ENCODE results near the gene B3GAT1. TPM values are rescaled to one million over a fixed set of nuclear protein-coding genes. Genes with fewer than 3 reads are reported as not detected.

Gene B3GAT1
- total RNA-seq, 1 experiment from 2014 or later: not detected

DNA sequence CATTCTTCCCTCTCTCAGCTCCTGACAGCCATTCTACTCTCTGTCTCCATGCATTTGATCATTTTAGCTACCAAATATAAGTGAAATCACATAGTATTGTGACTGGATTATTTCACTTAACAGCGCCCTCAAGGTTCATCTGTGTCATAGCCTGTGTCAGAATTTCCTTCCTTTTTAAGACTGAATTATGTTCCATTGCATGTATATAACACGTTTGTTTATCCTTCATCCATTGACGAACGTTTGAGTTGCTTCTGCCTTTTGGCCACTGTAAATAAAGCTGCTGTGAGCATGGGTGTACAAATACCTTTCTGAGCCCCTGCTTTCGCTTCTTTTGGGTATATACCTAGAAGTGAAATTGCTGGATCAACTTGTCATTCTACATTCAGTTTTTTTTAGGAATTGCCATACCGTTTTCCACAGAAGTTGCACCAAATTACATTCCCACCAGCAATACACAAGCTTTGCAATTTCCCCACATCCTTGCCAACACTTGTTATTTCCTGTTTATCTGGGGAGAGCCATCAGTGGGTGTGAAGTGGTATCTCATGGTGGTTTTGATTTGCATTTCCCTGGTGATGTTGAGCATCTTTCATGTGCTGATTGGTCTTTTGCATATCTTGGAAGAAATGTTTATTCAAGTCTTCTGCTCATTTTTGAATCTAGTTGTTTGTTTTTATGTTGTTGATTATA is 62.8 kb downstream of the B3GAT1 start:
- intact Hi-C loops (cut with micrococcal nuclease): no loop called here
- no TSS peak for BruUV-seq (replicated peaks)
- Histone ChIP-seq H3K4me1 (ENCODE audit: control insufficient read depth in 1 of 2, insufficient read depth in 2 of 2, low read length in 2 of 2) (no peaks in the 10 kb centered on the region), H4K20me1 (ENCODE audit: insufficient read depth) (no peaks in the 10 kb centered on the region), H3K27ac (ENCODE audit: low read depth, low read length) (no peak overlapping the region), H3K4me2 (ENCODE audit: low read length) (no peak overlapping the region), H3K9me3 (ENCODE audit: control insufficient read depth in 1 of 2, insufficient read depth in 1 of 2, low read depth in 1 of 2, low read length in 2 of 2) (no peaks in the 10 kb centered on the region), H3K27me3 (ENCODE audit: insufficient read depth, low read length) (no peaks in the 10 kb centered on the region), H3K9me2 (ENCODE audit: insufficient read depth) (no peaks in the 10 kb centered on the region), H2AFZ (ENCODE audit: low read depth, low read length, poor library complexity, severe bottlenecking) (no peak overlapping the region), H3K79me2 (ENCODE audit: insufficient read depth, low read length) (no peaks in the 10 kb centered on the region), H3K4me3 (replicated peaks in 1 of 2; ENCODE audit: low read depth in 1 of 2, low read length in 2 of 2) (no peak overlapping the region), H3K36me3 (ENCODE audit: control insufficient read depth in 1 of 2, insufficient read depth in 2 of 2, low read length in 2 of 2) (no peaks in the 10 kb centered on the region; a peak in 1 of 4 replicates), H3K9ac (ENCODE audit: low read length) (no peak overlapping the region)
- no peak for TF ChIP-seq RAD21 (IDR thresholded peaks at IDR 0.05; ENCODE audit: low read depth)
- TF ChIP-seq YY1 (IDR thresholded peaks at IDR 0.05; ENCODE audit: extremely low read depth, insufficient replicate concordance, low read depth, low read length): no peak
- TF ChIP-seq JUND (IDR thresholded peaks at IDR 0.05): no peak
- ChIA-PET RAD21 (ENCODE audit: low non-redundant PET in 1 of 2, low total read pairs in 2 of 2, uncharacterized antibody in 2 of 2, unreplicated experiment in 2 of 2) (interaction anchor here in 1 of 2 experiments (0.7 kb wide), 1 partner anchor 300 kb away, joined by 3 read pairs; no protein-coding TSS in a partner anchor), POLR2A (no interaction called here), CTCF (no interaction called here)
- DNase-seq (ENCODE audit: low read depth, low spot score): no peak
- no peak for ATAC-seq

DNA sequence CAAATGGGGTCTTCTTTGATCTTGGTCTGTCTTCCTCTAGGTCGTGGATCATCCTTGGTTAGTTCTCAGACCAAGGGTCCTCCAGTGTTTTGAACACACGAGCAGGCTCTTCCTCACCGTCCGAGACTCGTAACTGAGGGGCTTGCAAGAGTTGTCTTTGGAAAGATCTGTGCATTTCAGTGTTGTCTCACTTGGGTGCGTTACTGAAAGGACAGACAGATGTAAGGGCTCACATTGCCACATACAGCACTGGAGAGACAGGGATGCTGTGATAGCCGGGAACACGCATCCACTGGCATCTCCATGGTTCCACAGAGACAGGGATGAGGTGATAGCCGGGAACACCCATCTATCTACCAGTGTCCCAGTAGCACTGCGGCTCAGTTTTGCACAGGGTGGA is 64.6 kb downstream of the B3GAT1 start:
- Histone ChIP-seq H4K20me1 (ENCODE audit: insufficient read depth) (no peaks in the 10 kb centered on the region), H3K4me3 (replicated peaks in 1 of 2; ENCODE audit: low read depth in 1 of 2, low read length in 2 of 2) (no peak overlapping the region), H3K79me2 (ENCODE audit: insufficient read depth, low read length) (no peaks in the 10 kb centered on the region), H3K27ac (ENCODE audit: low read depth, low read length) (no peak overlapping the region), H3K9ac (ENCODE audit: low read length) (no peak overlapping the region), H2AFZ (ENCODE audit: low read depth, low read length, poor library complexity, severe bottlenecking) (no peak overlapping the region), H3K9me3 (ENCODE audit: control insufficient read depth in 1 of 2, insufficient read depth in 1 of 2, low read depth in 1 of 2, low read length in 2 of 2) (no peaks in the 10 kb centered on the region), H3K9me2 (ENCODE audit: insufficient read depth) (no peaks in the 10 kb centered on the region), H3K36me3 (ENCODE audit: control insufficient read depth in 1 of 2, insufficient read depth in 2 of 2, low read length in 2 of 2) (no peaks in the 10 kb centered on the region; a peak in 1 of 4 replicates), H3K4me2 (ENCODE audit: low read length) (no peak overlapping the region), H3K27me3 (ENCODE audit: insufficient read depth, low read length) (no peaks in the 10 kb centered on the region), H3K4me1 (ENCODE audit: control insufficient read depth in 1 of 2, insufficient read depth in 2 of 2, low read length in 2 of 2) (peaks cover 0 to 10% of the 10 kb centered on the region in 2 experiments; a peak in 2 of 4 replicates)
- ChIA-PET RAD21 (ENCODE audit: low non-redundant PET in 1 of 2, low total read pairs in 2 of 2, uncharacterized antibody in 2 of 2, unreplicated experiment in 2 of 2) (no interaction called here), POLR2A (no interaction called here), CTCF (no interaction called here)
- DNase-seq (ENCODE audit: low read depth, low spot score) (no peak), ATAC-seq (no peak)
- TF ChIP-seq ELF1 (IDR thresholded peaks at IDR 0.05; ENCODE audit: borderline replicate concordance, low read depth): no peak
- no peak for TF ChIP-seq TCF7L2 (IDR thresholded peaks at IDR 0.05; ENCODE audit: borderline replicate concordance, extremely low read depth, insufficient read depth, insufficient read length)
- TF ChIP-seq ZFX (IDR thresholded peaks at IDR 0.05): no peak
- TF ChIP-seq FOSL1 (IDR thresholded peaks at IDR 0.05; ENCODE audit: low read depth): no peak
- no peak for TF ChIP-seq CBX3 (IDR thresholded peaks at IDR 0.05; ENCODE audit: low read depth)
- no peak for TF ChIP-seq SP1 (IDR thresholded peaks at IDR 0.05; ENCODE audit: low read depth)
- no peak for TF ChIP-seq SIN3A (IDR thresholded peaks at IDR 0.05; ENCODE audit: low read depth)
- no peak for TF ChIP-seq SRF (IDR thresholded peaks at IDR 0.05; ENCODE audit: low read depth)
- TF ChIP-seq RAD21 (IDR thresholded peaks at IDR 0.05; ENCODE audit: low read depth): no peak
- intact Hi-C loops (cut with micrococcal nuclease): no loop called here
- no TSS peak for BruUV-seq (replicated peaks)

Measured in HCT116 (cell line).